ENCODE results near the gene AP3D1.

DNA sequence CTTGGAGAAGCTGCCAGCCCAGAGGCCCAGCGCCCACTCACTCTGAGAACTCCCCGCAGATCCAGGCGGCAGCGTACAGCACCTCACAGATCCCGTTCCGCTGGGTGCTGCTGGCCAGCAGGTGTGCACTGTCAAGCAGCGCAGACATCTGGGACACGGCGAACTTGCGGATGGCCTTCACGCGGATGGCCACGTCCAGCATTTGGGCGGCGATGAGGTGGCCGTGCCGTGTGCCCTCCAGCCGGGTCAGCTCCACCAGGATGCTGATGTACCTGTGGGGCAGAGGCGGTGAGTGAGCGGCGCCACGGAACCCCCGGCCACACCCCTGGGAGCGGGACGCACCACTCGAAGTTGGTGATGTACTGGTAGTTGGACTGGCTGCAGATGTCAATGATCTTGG lies 30.5 kb downstream of the AP3D1 start:
- TF ChIP-seq, protein P1, sequence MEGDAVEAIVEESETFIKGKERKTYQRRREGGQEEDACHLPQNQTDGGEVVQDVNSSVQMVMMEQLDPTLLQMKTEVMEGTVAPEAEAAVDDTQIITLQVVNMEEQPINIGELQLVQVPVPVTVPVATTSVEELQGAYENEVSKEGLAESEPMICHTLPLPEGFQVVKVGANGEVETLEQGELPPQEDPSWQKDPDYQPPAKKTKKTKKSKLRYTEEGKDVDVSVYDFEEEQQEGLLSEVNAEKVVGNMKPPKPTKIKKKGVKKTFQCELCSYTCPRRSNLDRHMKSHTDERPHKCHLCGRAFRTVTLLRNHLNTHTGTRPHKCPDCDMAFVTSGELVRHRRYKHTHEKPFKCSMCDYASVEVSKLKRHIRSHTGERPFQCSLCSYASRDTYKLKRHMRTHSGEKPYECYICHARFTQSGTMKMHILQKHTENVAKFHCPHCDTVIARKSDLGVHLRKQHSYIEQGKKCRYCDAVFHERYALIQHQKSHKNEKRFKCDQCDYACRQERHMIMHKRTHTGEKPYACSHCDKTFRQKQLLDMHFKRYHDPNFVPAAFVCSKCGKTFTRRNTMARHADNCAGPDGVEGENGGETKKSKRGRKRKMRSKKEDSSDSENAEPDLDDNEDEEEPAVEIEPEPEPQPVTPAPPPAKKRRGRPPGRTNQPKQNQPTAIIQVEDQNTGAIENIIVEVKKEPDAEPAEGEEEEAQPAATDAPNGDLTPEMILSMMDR (IDR thresholded peaks at IDR 0.05): no peak
- no peak for TF ChIP-seq EZH2 (IDR thresholded peaks at IDR 0.05)

Measured in neural progenitor cell (in vitro differentiated cells).